GM21576 (cell line): Measurements from ENCODE around the gene SEC61A1.
A peak's percentile ranks its signal among the peaks of the same experiment; 100 is the strongest.

Experiments used
- ATAC-seq: cut with Tn5 transposase; IDR thresholded peaks from one replicate; pipeline ENCODE4 v1.9.1; 2021; ENCODE audit warnings: mild to moderate bottlenecking, moderate library complexity; ENCODE audit not compliant: unreplicated experiment

The SEC61A1 gene

GRCh38 chr3:128056258-128056657 is 4.0 kb downstream of the SEC61A1 start:
- ATAC-seq, result no peak

GRCh38 chr3:128060473-128061381 is 8.5 kb downstream of the SEC61A1 start:
- no peak for ATAC-seq

- no peak for ATAC-seq
Measured at GRCh38 chr3:128062033-128062745, 10.0 kb downstream of the SEC61A1 start.

GRCh38 chr3:128063865-128064264 is 11.6 kb downstream of the SEC61A1 start:
- no peak for ATAC-seq

- ATAC-seq, result no peak
Measured at GRCh38 chr3:128064962-128065361, 12.7 kb downstream of the SEC61A1 start.

- ATAC-seq, result no peak
Measured at GRCh38 chr3:128066114-128066513, 13.9 kb downstream of the SEC61A1 start.

GRCh38 chr3:128066676-128067075 is 14.4 kb downstream of the SEC61A1 start:
- ATAC-seq, result no peak

- ATAC-seq, result no peak
Measured at GRCh38 chr3:128067489-128067888, 15.3 kb downstream of the SEC61A1 start.

- ATAC-seq, result no peak
Measured at GRCh38 chr3:128068156-128068620, 16.0 kb downstream of the SEC61A1 start.

GRCh38 chr3:128069271-128069670 is 17.0 kb downstream of the SEC61A1 start:
- no peak for ATAC-seq

- ATAC-seq, result no peak
Measured at GRCh38 chr3:128070898-128071591, 18.8 kb downstream of the SEC61A1 start.

GRCh38 chr3:128071771-128072453 is 19.7 kb downstream of the SEC61A1 start:
- ATAC-seq, result no peak

GRCh38 chr3:128072454-128073184 is 20.4 kb downstream of the SEC61A1 start:
- ATAC-seq, result no peak

GRCh38 chr3:128073185-128073725 is 21.0 kb downstream of the SEC61A1 start:
- ATAC-seq, result no peak

GRCh38 chr3:128073807-128074206 is 21.6 kb downstream of the SEC61A1 start:
- no peak for ATAC-seq

- no peak for ATAC-seq
Measured at GRCh38 chr3:128074851-128075521, 22.7 kb downstream of the SEC61A1 start.

GRCh38 chr3:128075522-128076482 is 23.6 kb downstream of the SEC61A1 start:
- peak; percentile 62 for ATAC-seq
